Cardiac fibroblast (primary cell): Measurements from ENCODE around the gene REELD1.
A peak's percentile ranks its signal among the peaks of the same experiment; 100 is the strongest.

Experiments used
- DNase-seq, 2 donors: peaks; one replicate each; pipeline versions ENCODE4 v3.0.0 to v3.0.0-alpha.2; 2010; ENCODE audit warnings: low read depth in 2 of 2
- H3K4me3 ChIP-seq, 2 donors: replicated peaks in 1 of 2; 1 replicate in 1 of 2; 2 replicates in 1 of 2; pipeline ENCODE4 v1.5.1; 2011; ENCODE audit warnings: low read depth in 2 of 2, low read length in 2 of 2, mild to moderate bottlenecking in 2 of 2, moderate library complexity in 1 of 2
- CTCF ChIP-seq: IDR thresholded peaks from one replicate; pipeline ENCODE4 v1.5.1; 2011; ENCODE audit warnings: low read depth, mild to moderate bottlenecking, low read length, inconsistent platforms

Gene REELD1

GRCh38 chr4:146246381-146246780 is 32.0 kb downstream of the REELD1 start:
- no peak overlapping the region for H3K4me3 ChIP-seq
- no peak for TF ChIP-seq CTCF
- DNase-seq: no peak

GRCh38 chr4:146247356-146247755 is 33.0 kb downstream of the REELD1 start:
- no peak overlapping the region for H3K4me3 ChIP-seq
- no peak for DNase-seq
- TF ChIP-seq CTCF: no peak

GRCh38 chr4:146252969-146253611 is 38.8 kb downstream of the REELD1 start:
- no peak overlapping the region for H3K4me3 ChIP-seq
- TF ChIP-seq CTCF: no peak
- DNase-seq: no peak

- TF ChIP-seq CTCF: no peak
- peak; percentile 61 to 69 for DNase-seq
- no peak overlapping the region for H3K4me3 ChIP-seq
Measured at GRCh38 chr4:146255463-146255862, 41.1 kb downstream of the REELD1 start.

GRCh38 chr4:146255874-146256273 is 41.5 kb downstream of the REELD1 start:
- DNase-seq: peak; percentile 75 to 76
- no peak overlapping the region for H3K4me3 ChIP-seq
- no peak for TF ChIP-seq CTCF

GRCh38 chr4:146256328-146256727 is 42.0 kb downstream of the REELD1 start:
- H3K4me3 ChIP-seq: no peak overlapping the region
- no peak for DNase-seq
- TF ChIP-seq CTCF: no peak

- TF ChIP-seq CTCF: no peak
- no peak overlapping the region for H3K4me3 ChIP-seq
- no peak for DNase-seq
Measured at GRCh38 chr4:146257511-146257910, 43.2 kb downstream of the REELD1 start.
